ENCODE data around the gene SPTBN1. TPM values are rescaled to one million over a fixed set of nuclear protein-coding genes. Genes with fewer than 3 reads are reported as not detected.

Gene SPTBN1
- total and polyA plus RNA-seq, 4 experiments from 2014 or later: 2.9 to 121 (median 87.3) TPM

- Mint-ChIP-seq H3K27ac (peak overlapping the region; percentile 26 to 92 (median 79)), H3K4me1 (peaks cover 63 to 98% (median 82%) of the 10 kb centered on the region in 4 donors), H3K36me3 (peaks cover 8 to 12% of the 10 kb centered on the region in 2 donors), H3K9me3 (peaks cover 0 to 1% (median 0%) of the 10 kb centered on the region in 8 donors), H3K4me3 (peak overlapping the region in 5 of 8 donors; percentile 64 to 74 (median 70)), H3K27me3 (no peaks in the 10 kb centered on the region)
- peaks cover 95% of the 10 kb centered on the region for H3K4me1 ChIP-seq (ENCODE audit: insufficient read depth, low read length)
- no peaks in the 10 kb centered on the region for H3K36me3 ChIP-seq (ENCODE audit: insufficient read depth, low read length)
- no peak for DNase-seq
- ChIA-PET POLR2A (ENCODE audit: partially characterized antibody) (interaction anchor here (1.0 to 17.5 kb wide), 3 partner anchors 6 to 23 kb away, joined by 3 to 665 read pairs (median 665); no protein-coding TSS in a partner anchor), CTCF (ENCODE audit: partially characterized antibody) (interaction anchor here (1.3 to 1.4 kb wide), 3 partner anchors 8 to 23 kb away, joined by 3 to 5 read pairs (median 4); no protein-coding TSS in a partner anchor)
- no peaks in the 10 kb centered on the region for H3K27me3 ChIP-seq (ENCODE audit: insufficient read depth, low read length)
- intact Hi-C loops (cut with micrococcal nuclease): loop anchor here (10.0 kb wide), 1 partner anchor 668 kb away; the partner anchor contains the start of genes CLHC1 and RPS27A
- no peaks in the 10 kb centered on the region for H3K9me3 ChIP-seq (ENCODE audit: control insufficient read depth in 1 of 2, low read length in 2 of 2)
- H3K4me3 ChIP-seq (ENCODE audit: low read length in 2 of 2): no peak overlapping the region
- no peak overlapping the region for H3K27ac ChIP-seq (ENCODE audit: low read depth, low read length)
These were observed 110.8 kb downstream of the SPTBN1 start for GRCh38 chr2:54566896-54567295.

- POLR2A ChIA-PET (ENCODE audit: partially characterized antibody): interaction anchor here (0.8 to 17.5 kb wide), 7 partner anchors 8 to 35 kb away, joined by 3 to 665 read pairs (median 4); no protein-coding TSS in a partner anchor
- CTCF ChIA-PET (ENCODE audit: partially characterized antibody): interaction anchor here (1.2 to 14.6 kb wide), 2 partner anchors 8 to 31 kb away, joined by 3 to 199 read pairs; no protein-coding TSS in a partner anchor
- Mint-ChIP-seq H3K4me1 (peaks cover 63 to 99% (median 84%) of the 10 kb centered on the region in 4 donors), H3K27me3 (no peaks in the 10 kb centered on the region), H3K27ac (peak overlapping the region; percentile 93 to 99 (median 98)), H3K9me3 (no peaks in the 10 kb centered on the region), H3K36me3 (peaks cover 5 to 6% of the 10 kb centered on the region in 2 donors), H3K4me3 (peak overlapping the region; percentile 73 to 95 (median 83))
- Histone ChIP-seq H3K9me3 (ENCODE audit: control insufficient read depth in 1 of 2, low read length in 2 of 2) (no peaks in the 10 kb centered on the region), H3K4me3 (ENCODE audit: low read length in 2 of 2) (peak overlapping the region in 1 of 2 donors; percentile 15), H3K27me3 (ENCODE audit: insufficient read depth, low read length) (no peaks in the 10 kb centered on the region), H3K36me3 (ENCODE audit: insufficient read depth, low read length) (no peaks in the 10 kb centered on the region), H3K4me1 (ENCODE audit: insufficient read depth, low read length) (peaks cover 96% of the 10 kb centered on the region), H3K27ac (ENCODE audit: low read depth, low read length) (peak overlapping the region; percentile 94)
- DNase-seq: no peak
- intact Hi-C loops (cut with micrococcal nuclease): loop anchor here (1.0 to 10.0 kb wide), 2 partner anchors 9 to 666 kb away; partner anchors contain the start of genes CLHC1 and RPS27A
These were observed 112.8 kb downstream of the SPTBN1 start for GRCh38 chr2:54568876-54569321.

GRCh38 chr2:54569745-54570301 is 113.7 kb downstream of the SPTBN1 start:
- CTCF ChIA-PET (ENCODE audit: partially characterized antibody): interaction anchor here (1.2 to 14.6 kb wide), 3 partner anchors 9 to 46 kb away, joined by 3 to 199 read pairs (median 6); no protein-coding TSS in a partner anchor
- Mint-ChIP-seq H3K27ac (peak overlapping the region; percentile 93 to 99 (median 98)), H3K36me3 (peaks cover 4 to 10% of the 10 kb centered on the region in 2 donors), H3K4me3 (peak overlapping the region; percentile 73 to 95 (median 83)), H3K27me3 (no peaks in the 10 kb centered on the region), H3K4me1 (peaks cover 64 to 99% (median 83%) of the 10 kb centered on the region in 4 donors), H3K9me3 (no peaks in the 10 kb centered on the region)
- Histone ChIP-seq H3K9me3 (ENCODE audit: control insufficient read depth in 1 of 2, low read length in 2 of 2) (no peaks in the 10 kb centered on the region), H3K36me3 (ENCODE audit: insufficient read depth, low read length) (no peaks in the 10 kb centered on the region), H3K4me3 (ENCODE audit: low read length in 2 of 2) (peak overlapping the region; percentile 0 to 36), H3K27ac (ENCODE audit: low read depth, low read length) (peak overlapping the region; percentile 94), H3K4me1 (ENCODE audit: insufficient read depth, low read length) (peaks cover 96% of the 10 kb centered on the region), H3K27me3 (ENCODE audit: insufficient read depth, low read length) (no peaks in the 10 kb centered on the region)
- intact Hi-C loops (cut with micrococcal nuclease): loop anchor here (1.0 to 10.0 kb wide), 4 partner anchors 10 to 665 kb away; partner anchors contain the start of genes CLHC1, EML6 and RPS27A
- POLR2A ChIA-PET (ENCODE audit: partially characterized antibody): interaction anchor here (0.8 to 17.5 kb wide), 8 partner anchors 9 to 154 kb away, joined by 3 to 665 read pairs (median 8); partner anchors contain the start of gene EML6
- peak in 1 of 5 donors; percentile 59 for DNase-seq

GRCh38 chr2:54570321-54570855 is 114.3 kb downstream of the SPTBN1 start:
- intact Hi-C loops (cut with micrococcal nuclease): loop anchor here (5.0 kb wide), 2 partner anchors 82 to 152 kb away; partner anchors contain the start of gene EML6
- Histone ChIP-seq H3K4me1 (ENCODE audit: insufficient read depth, low read length) (peaks cover 96% of the 10 kb centered on the region), H3K9me3 (ENCODE audit: control insufficient read depth in 1 of 2, low read length in 2 of 2) (no peaks in the 10 kb centered on the region), H3K27me3 (ENCODE audit: insufficient read depth, low read length) (no peaks in the 10 kb centered on the region), H3K27ac (ENCODE audit: low read depth, low read length) (peak overlapping the region; percentile 94), H3K4me3 (ENCODE audit: low read length in 2 of 2) (peak overlapping the region; percentile 0 to 36), H3K36me3 (ENCODE audit: insufficient read depth, low read length) (no peaks in the 10 kb centered on the region)
- ChIA-PET CTCF (ENCODE audit: partially characterized antibody) (interaction anchor here (2.5 to 14.6 kb wide), 3 partner anchors 9 to 46 kb away, joined by 6 to 199 read pairs (median 11); no protein-coding TSS in a partner anchor), POLR2A (ENCODE audit: partially characterized antibody) (interaction anchor here (1.0 to 17.5 kb wide), 8 partner anchors 10 to 154 kb away, joined by 5 to 665 read pairs (median 26); partner anchors contain the start of gene EML6)
- H3K4me3 Mint-ChIP-seq: peak overlapping the region; percentile 73 to 95 (median 83)
- H3K9me3 Mint-ChIP-seq: no peaks in the 10 kb centered on the region
- no peak for DNase-seq
- peaks cover 64 to 99% (median 84%) of the 10 kb centered on the region in 4 donors for H3K4me1 Mint-ChIP-seq
- H3K27ac Mint-ChIP-seq: peak overlapping the region; percentile 93 to 99 (median 99)
- peaks cover 4 to 13% of the 10 kb centered on the region in 2 donors for H3K36me3 Mint-ChIP-seq
- no peaks in the 10 kb centered on the region for H3K27me3 Mint-ChIP-seq

GRCh38 chr2:54570925-54571694 is 115.0 kb downstream of the SPTBN1 start:
- POLR2A ChIA-PET (ENCODE audit: partially characterized antibody): interaction anchor here (1.0 to 17.5 kb wide), 9 partner anchors 10 to 153 kb away, joined by 3 to 665 read pairs (median 12); partner anchors contain the start of gene EML6
- no peaks in the 10 kb centered on the region for H3K9me3 ChIP-seq (ENCODE audit: control insufficient read depth in 1 of 2, low read length in 2 of 2)
- no peaks in the 10 kb centered on the region for H3K9me3 Mint-ChIP-seq
- CTCF ChIA-PET (ENCODE audit: partially characterized antibody): interaction anchor here (0.8 to 14.6 kb wide), 8 partner anchors 9 to 95 kb away, joined by 3 to 199 read pairs (median 4); no protein-coding TSS in a partner anchor
- intact Hi-C loops (cut with micrococcal nuclease): loop anchor here (5.0 kb wide), 2 partner anchors 81 to 151 kb away; partner anchors contain the start of gene EML6
- H3K27me3 Mint-ChIP-seq: no peaks in the 10 kb centered on the region
- no peaks in the 10 kb centered on the region for H3K36me3 ChIP-seq (ENCODE audit: insufficient read depth, low read length)
- H3K4me3 Mint-ChIP-seq: peak overlapping the region; percentile 43 to 95 (median 80)
- H3K27me3 ChIP-seq (ENCODE audit: insufficient read depth, low read length): no peaks in the 10 kb centered on the region
- peaks cover 7 to 14% of the 10 kb centered on the region in 2 donors for H3K36me3 Mint-ChIP-seq
- H3K27ac Mint-ChIP-seq: peak overlapping the region; percentile 93 to 99 (median 99)
- H3K4me1 Mint-ChIP-seq: peaks cover 64 to 99% (median 84%) of the 10 kb centered on the region in 4 donors
- H3K4me3 ChIP-seq (ENCODE audit: low read length in 2 of 2): peak overlapping the region in 1 of 2 donors; percentile 11
- H3K27ac ChIP-seq (ENCODE audit: low read depth, low read length): peak overlapping the region; percentile 94
- peaks cover 96% of the 10 kb centered on the region for H3K4me1 ChIP-seq (ENCODE audit: insufficient read depth, low read length)
- DNase-seq: peak; percentile 63 to 87 (median 72)

GRCh38 chr2:54572262-54572635 is 116.1 kb downstream of the SPTBN1 start:
- Histone ChIP-seq H3K9me3 (ENCODE audit: control insufficient read depth in 1 of 2, low read length in 2 of 2) (no peaks in the 10 kb centered on the region), H3K4me3 (ENCODE audit: low read length in 2 of 2) (peak overlapping the region in 1 of 2 donors; percentile 50), H3K36me3 (ENCODE audit: insufficient read depth, low read length) (no peaks in the 10 kb centered on the region), H3K27ac (ENCODE audit: low read depth, low read length) (peak overlapping the region; percentile 94), H3K4me1 (ENCODE audit: insufficient read depth, low read length) (peaks cover 97% of the 10 kb centered on the region), H3K27me3 (ENCODE audit: insufficient read depth, low read length) (no peaks in the 10 kb centered on the region)
- Mint-ChIP-seq H3K27ac (peak overlapping the region; percentile 93 to 99 (median 99)), H3K36me3 (peaks cover 3 to 12% of the 10 kb centered on the region in 2 donors), H3K4me3 (peak overlapping the region; percentile 83 to 95 (median 90)), H3K9me3 (no peaks in the 10 kb centered on the region), H3K27me3 (no peaks in the 10 kb centered on the region), H3K4me1 (peaks cover 71 to 99% (median 87%) of the 10 kb centered on the region in 4 donors)
- ChIA-PET CTCF (ENCODE audit: partially characterized antibody) (interaction anchor here (0.7 to 14.6 kb wide), 8 partner anchors 8 to 49 kb away, joined by 3 to 199 read pairs (median 4); no protein-coding TSS in a partner anchor), POLR2A (ENCODE audit: partially characterized antibody) (interaction anchor here (0.6 to 17.5 kb wide), 11 partner anchors 9 to 601 kb away, joined by 3 to 665 read pairs (median 8); partner anchors contain the start of gene PSME4)
- peak; percentile 47 to 80 (median 53) for DNase-seq
- intact Hi-C loops (cut with micrococcal nuclease): loop anchor here (5.0 kb wide), 2 partner anchors 80 to 150 kb away; partner anchors contain the start of gene EML6
